H9 (cell line): ENCODE results near the gene SLC9A1. TPM values are rescaled to one million over a fixed set of nuclear protein-coding genes. Genes with fewer than 3 reads are reported as not detected.

Experiments
- DNase-seq: peaks from one replicate; pipeline ENCODE4 v3.0.0-alpha.2; 2017
- H2AFZ ChIP-seq: one replicate; pipeline ENCODE4 v1.6.1; 2013; ENCODE audit warnings: mild to moderate bottlenecking, low read length, control low read depth, moderate library complexity
- H2AK5ac ChIP-seq: 2 replicates; pipeline ENCODE4 v1.6.1; 2013; ENCODE audit warnings: low read length, control low read depth, mixed read lengths; ENCODE audit not compliant: insufficient read length
- H2BK120ac ChIP-seq: one replicate; pipeline ENCODE4 v1.6.1; 2013; ENCODE audit warnings: low read depth, mild to moderate bottlenecking, low read length, control low read depth, inconsistent platforms; ENCODE audit not compliant: poor library complexity, severe bottlenecking
- H2BK12ac ChIP-seq: 2 replicates; pipeline ENCODE4 v1.6.1; 2013; ENCODE audit warnings: low read length, control low read depth, mixed read lengths, low read depth; ENCODE audit not compliant: insufficient read length
- H2BK15ac ChIP-seq: 2 replicates; pipeline ENCODE4 v1.6.1; 2013; ENCODE audit warnings: low read depth, low read length, control low read depth
- H2BK20ac ChIP-seq: one replicate; pipeline ENCODE4 v1.6.1; 2013; ENCODE audit warnings: low read depth, mild to moderate bottlenecking, low read length, control low read depth, inconsistent platforms; ENCODE audit not compliant: poor library complexity, severe bottlenecking
- H2BK5ac ChIP-seq: 2 replicates; pipeline ENCODE4 v1.6.1; 2013; ENCODE audit warnings: low read length, control low read depth, mixed read lengths; ENCODE audit not compliant: insufficient read length
- H3K14ac ChIP-seq: 2 replicates; pipeline ENCODE4 v1.6.1; 2013; ENCODE audit warnings: low read length, control low read depth; ENCODE audit not compliant: insufficient read depth
- H3K18ac ChIP-seq: 2 replicates; pipeline ENCODE4 v1.6.1; 2013; ENCODE audit warnings: low read depth, mild to moderate bottlenecking, mixed read lengths, low read length, control low read depth; ENCODE audit not compliant: insufficient read length
- H3K23ac ChIP-seq: 2 replicates; pipeline ENCODE4 v1.6.1; 2013; ENCODE audit warnings: low read length, control low read depth, mixed read lengths, low read depth; ENCODE audit not compliant: insufficient read length
- H3K23me2 ChIP-seq: 2 replicates; pipeline ENCODE4 v1.6.1; 2013; ENCODE audit warnings: low read depth, mild to moderate bottlenecking, mixed read lengths, low read length, control low read depth; ENCODE audit not compliant: insufficient read length, poor library complexity, severe bottlenecking
- H3K27ac ChIP-seq: 2 replicates; pipeline ENCODE4 v1.5.1; 2013; ENCODE audit warnings: low read length, control low read depth, mixed read lengths, low read depth; ENCODE audit not compliant: insufficient read length
- H3K27me3 ChIP-seq: 2 replicates; pipeline ENCODE4 v1.6.1; 2013; ENCODE audit warnings: low read length, control low read depth, inconsistent platforms; ENCODE audit not compliant: insufficient read depth
- H3K4ac ChIP-seq: 2 replicates; pipeline ENCODE4 v1.6.1; 2013; ENCODE audit warnings: low read depth, mild to moderate bottlenecking, control low read depth, inconsistent platforms, low read length, moderate library complexity
- H3K4me1 ChIP-seq: 2 replicates; pipeline ENCODE4 v1.6.1; 2013; ENCODE audit warnings: low read length, control low read depth, inconsistent platforms; ENCODE audit not compliant: insufficient read depth
- H3K4me2 ChIP-seq: 2 replicates; pipeline ENCODE4 v1.6.1; 2013; ENCODE audit warnings: low read length, control low read depth, mixed read lengths; ENCODE audit not compliant: insufficient read length, insufficient read depth
- H3K56ac ChIP-seq: 2 replicates; pipeline ENCODE4 v1.6.1; 2013; ENCODE audit warnings: low read depth, mild to moderate bottlenecking, mixed read lengths, low read length, control low read depth; ENCODE audit not compliant: insufficient read length
- H3K79me1 ChIP-seq: 2 replicates; pipeline ENCODE4 v1.6.1; 2013; ENCODE audit warnings: low read depth, mild to moderate bottlenecking, moderate library complexity, low read length, control low read depth, inconsistent platforms; ENCODE audit not compliant: insufficient read depth, poor library complexity, severe bottlenecking
- H3K79me2 ChIP-seq: 2 replicates; pipeline ENCODE4 v1.6.1; 2013; ENCODE audit warnings: low read length, control low read depth, inconsistent platforms; ENCODE audit not compliant: insufficient read depth
- H3K9ac ChIP-seq: 2 replicates; pipeline ENCODE4 v1.6.1; 2013; ENCODE audit warnings: low read length, control low read depth, mixed read lengths; ENCODE audit not compliant: insufficient read length; ENCODE audit errors: extremely low read depth
- H3K9me3 ChIP-seq: one replicate; pipeline ENCODE4 v1.6.1; 2013; ENCODE audit warnings: low read depth, low read length, inconsistent platforms; ENCODE audit not compliant: control insufficient read depth
- H3T11ph ChIP-seq: one replicate; pipeline ENCODE4 v1.6.1; 2013; ENCODE audit warnings: mild to moderate bottlenecking, low read length, control low read depth, inconsistent platforms
- H4K20me1 ChIP-seq: one replicate; pipeline ENCODE4 v1.6.1; 2013; ENCODE audit not compliant: control insufficient read depth, insufficient read length, insufficient read depth
- H4K5ac ChIP-seq: 2 replicates; pipeline ENCODE4 v1.6.1; 2013; ENCODE audit warnings: low read depth, mild to moderate bottlenecking, mixed read lengths, low read length, control low read depth; ENCODE audit not compliant: insufficient read length
- H4K8ac ChIP-seq: replicated peaks from 2 replicates; pipeline ENCODE4 v1.6.1; 2013; ENCODE audit warnings: low read length, control low read depth, mixed read lengths, low read depth; ENCODE audit not compliant: insufficient read length
- H4K91ac ChIP-seq: 2 replicates; pipeline ENCODE4 v1.6.1; 2013; ENCODE audit warnings: low read depth, mild to moderate bottlenecking, moderate library complexity, mixed read lengths, low read length, control low read depth; ENCODE audit not compliant: insufficient read length
- H3K27ac Mint-ChIP-seq, 3 experiments: 2 replicates in 2 of 3; 3 replicates in 1 of 3; pipeline ENCODE4 v1.8.0; 2020 to 2021; ENCODE audit warnings: mixed read lengths in 3 of 3, mild to moderate bottlenecking in 1 of 3, moderate library complexity in 1 of 3
- H3K27me3 Mint-ChIP-seq: 2 replicates; pipeline ENCODE4 v1.8.0; 2021; ENCODE audit warnings: low read depth, mild to moderate bottlenecking, moderate library complexity, mixed read lengths
- H3K36me3 Mint-ChIP-seq, 3 experiments: 2 replicates in 2 of 3; 3 replicates in 1 of 3; pipeline ENCODE4 v1.8.0; 2020 to 2021; ENCODE audit warnings: low read depth in 3 of 3, mixed read lengths in 3 of 3; ENCODE audit not compliant: insufficient read depth in 1 of 3
- H3K4me1 Mint-ChIP-seq, 2 experiments: 2 replicates each; pipeline ENCODE4 v1.8.0; 2020; ENCODE audit warnings: mixed read lengths in 2 of 2
- H3K4me3 Mint-ChIP-seq, 2 experiments: 2 replicates in 1 of 2; 3 replicates in 1 of 2; pipeline ENCODE4 v1.8.0; 2020 to 2021; ENCODE audit warnings: mild to moderate bottlenecking in 2 of 2, mixed read lengths in 2 of 2, moderate library complexity in 1 of 2
- H3K9me3 Mint-ChIP-seq, 2 experiments: 2 replicates in 1 of 2; 3 replicates in 1 of 2; pipeline ENCODE4 v1.8.0; 2020; ENCODE audit warnings: mild to moderate bottlenecking in 2 of 2, mixed read lengths in 2 of 2, moderate library complexity in 1 of 2
- WGBS: extraction: QIAGEN DNeasy Blood & Tissue Kit; methylation state at CpG from one replicate; pipeline ENCODE4 v1.1.7; 2013; ENCODE audit warnings: missing lambda C conversion rate, low lambda C conversion rate, mixed read lengths; ENCODE audit not compliant: insufficient read length; ENCODE audit errors: extremely low coverage; 5-methylcytosine and 5-hydroxymethylcytosine counted together
- total RNA-seq: library from RNA; stranded (reverse); gene quantifications from 2 replicates; pipeline ENCODE4 v1.2.1, GENCODE V29; 2021
- TF ChIP-seq, protein P1 (sequence below): fragments of 200-600 bp; sonication (generic); conservative IDR thresholded peaks from 3 replicates; pipeline ENCODE4 v1.8.0; 2021; ENCODE audit warnings: antibody characterized with exemption, mild to moderate bottlenecking

SLC9A1 gene
- total RNA-seq, 1 experiment from 2014 or later, result 20.8 TPM

DNA sequence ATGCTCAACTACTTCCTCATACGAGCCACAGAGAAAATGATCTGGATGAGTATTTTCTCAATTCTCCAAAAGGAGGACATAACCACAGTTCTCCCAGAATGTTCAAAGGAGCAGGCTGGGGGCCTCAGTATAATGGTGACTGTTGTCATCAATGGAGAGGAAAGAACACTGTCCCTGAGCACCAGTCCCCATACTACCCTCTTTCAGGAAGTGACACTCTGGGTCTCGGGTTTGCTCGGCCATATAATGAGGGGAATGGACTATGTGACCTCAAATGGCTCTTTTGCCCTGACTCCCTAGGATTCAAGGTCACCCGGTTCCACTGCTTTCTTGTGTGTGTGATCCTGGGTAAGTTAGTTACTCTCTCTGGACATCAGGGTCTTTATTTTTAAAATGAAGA lies 22.8 kb downstream of the SLC9A1 start:
- Histone ChIP-seq H3K27ac (no peak overlapping the region), H3K9ac (no peak overlapping the region), H2BK12ac (no peak overlapping the region), H3K4me1 (peaks cover 3% of the 10 kb centered on the region; the same call in 1 of the 2 replicates), H4K20me1 (no peaks in the 10 kb centered on the region), H2AFZ (no peak overlapping the region), H3K79me1 (no peaks in the 10 kb centered on the region), H3K14ac (no peak overlapping the region), H4K8ac (no peak overlapping the region), H2BK120ac (no peak overlapping the region), H3K9me3 (no peaks in the 10 kb centered on the region), H4K91ac (no peak overlapping the region), H3K4me2 (no peak overlapping the region), H2AK5ac (no peak overlapping the region), H3K79me2 (no peaks in the 10 kb centered on the region), H4K5ac (no peak overlapping the region), H3K56ac (no peak overlapping the region), H2BK20ac (no peak overlapping the region), H3K4ac (no peak overlapping the region), H3K27me3 (no peaks in the 10 kb centered on the region), H3T11ph (no peak overlapping the region), H2BK15ac (no peak overlapping the region), H2BK5ac (no peak overlapping the region), H3K23me2 (no peaks in the 10 kb centered on the region), H3K23ac (no peak overlapping the region), H3K18ac (no peak overlapping the region)
- TF ChIP-seq, protein P1, sequence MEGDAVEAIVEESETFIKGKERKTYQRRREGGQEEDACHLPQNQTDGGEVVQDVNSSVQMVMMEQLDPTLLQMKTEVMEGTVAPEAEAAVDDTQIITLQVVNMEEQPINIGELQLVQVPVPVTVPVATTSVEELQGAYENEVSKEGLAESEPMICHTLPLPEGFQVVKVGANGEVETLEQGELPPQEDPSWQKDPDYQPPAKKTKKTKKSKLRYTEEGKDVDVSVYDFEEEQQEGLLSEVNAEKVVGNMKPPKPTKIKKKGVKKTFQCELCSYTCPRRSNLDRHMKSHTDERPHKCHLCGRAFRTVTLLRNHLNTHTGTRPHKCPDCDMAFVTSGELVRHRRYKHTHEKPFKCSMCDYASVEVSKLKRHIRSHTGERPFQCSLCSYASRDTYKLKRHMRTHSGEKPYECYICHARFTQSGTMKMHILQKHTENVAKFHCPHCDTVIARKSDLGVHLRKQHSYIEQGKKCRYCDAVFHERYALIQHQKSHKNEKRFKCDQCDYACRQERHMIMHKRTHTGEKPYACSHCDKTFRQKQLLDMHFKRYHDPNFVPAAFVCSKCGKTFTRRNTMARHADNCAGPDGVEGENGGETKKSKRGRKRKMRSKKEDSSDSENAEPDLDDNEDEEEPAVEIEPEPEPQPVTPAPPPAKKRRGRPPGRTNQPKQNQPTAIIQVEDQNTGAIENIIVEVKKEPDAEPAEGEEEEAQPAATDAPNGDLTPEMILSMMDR, result no peak
- Mint-ChIP-seq H3K27ac (no peak overlapping the region), H3K27me3 (no peaks in the 10 kb centered on the region), H3K36me3 (peaks cover 0 to 3% (median 0%) of the 10 kb centered on the region in 3 experiments; a peak in 2 of 7 replicates), H3K9me3 (no peaks in the 10 kb centered on the region), H3K4me1 (peaks cover 9 to 14% of the 10 kb centered on the region in 2 experiments), H3K4me3 (no peak overlapping the region)
- DNase-seq, result no peak
- no CpG with 5 or more reads among the region's 4 CpGs for WGBS
